NCI-H2196 treated with DMSO at 0.1 percent for 48 hours (cell line): ENCODE measurements around the gene GOLGA8O.
"Not testable (repeated sequence)": the region's sequence is repeated elsewhere in the genome, so short reads cannot be mapped to it uniquely, and the experiment has no call there.

Source experiments
- DNase-seq: peaks from one replicate; lab custom pipeline; 2025; ENCODE audit not compliant: unreplicated experiment; lab: John Stamatoyannopoulos, UW

The GOLGA8O gene

GRCh38 chr15:32455534-32455933 is at the start of gene GOLGA8O:
Gene GOLGA8O, minus strand, starts transcription at chr15:32455634. Its CDS starts 98 bp downstream, at chr15:32455536.
- not testable (repeated sequence) for DNase-seq

GRCh38 chr15:32504152-32504811 is 48.8 kb upstream of the GOLGA8O start:
- not testable (repeated sequence) for DNase-seq

- not testable (repeated sequence) for DNase-seq
These were observed 47.5 kb upstream of the GOLGA8O start for GRCh38 chr15:32502946-32503345.

- DNase-seq, result not testable (repeated sequence)
These were observed 37.3 kb upstream of the GOLGA8O start for GRCh38 chr15:32492768-32493167.

- DNase-seq, result not testable (repeated sequence)
These were observed 31.0 kb upstream of the GOLGA8O start for GRCh38 chr15:32486474-32486873.

- not testable (repeated sequence) for DNase-seq
These were observed 27.9 kb upstream of the GOLGA8O start for GRCh38 chr15:32483377-32483776.

GRCh38 chr15:32481683-32482082 is 26.2 kb upstream of the GOLGA8O start:
- DNase-seq, result not testable (repeated sequence)

GRCh38 chr15:32468076-32468475 is 12.6 kb upstream of the GOLGA8O start:
- DNase-seq, result not testable (repeated sequence)

- not testable (repeated sequence) for DNase-seq
These were observed 14.9 kb downstream of the GOLGA8O start for GRCh38 chr15:32440445-32440977.

GRCh38 chr15:32434102-32434963 is 21.1 kb downstream of the GOLGA8O start:
- not testable (repeated sequence) for DNase-seq

GRCh38 chr15:32427635-32428034 is 27.8 kb downstream of the GOLGA8O start:
- DNase-seq, result not testable (repeated sequence)

GRCh38 chr15:32426511-32426910 is 28.9 kb downstream of the GOLGA8O start:
- DNase-seq, result not testable (repeated sequence)

- DNase-seq, result not testable (repeated sequence)
These were observed 47.5 kb downstream of the GOLGA8O start for GRCh38 chr15:32407903-32408302.

GRCh38 chr15:32403192-32403591 is 52.2 kb downstream of the GOLGA8O start, which contains the start of gene GOLGA8K:
Gene GOLGA8K, minus strand, starts transcription at chr15:32403292. Its CDS starts 98 bp downstream, at chr15:32403194.
- not testable (repeated sequence) for DNase-seq

- not testable (repeated sequence) for DNase-seq
These were observed 58.9 kb downstream of the GOLGA8O start for GRCh38 chr15:32396522-32396921.
